CD4-positive, alpha-beta T cell treated with Interleukin-2 at 100 ng/mL for 4 hours (primary cell): Measurements from ENCODE around the gene PAFAH2.

Experiments
- DNase-seq: peaks from one replicate; pipeline ENCODE4 v3.0.0-alpha.2; 2020; ENCODE audit warnings: low spot score

Gene PAFAH2

GRCh38 chr1:25929016-25929415 is 68.8 kb downstream of the PAFAH2 start:
- no peak for DNase-seq

GRCh38 chr1:25927521-25928265 is 70.2 kb downstream of the PAFAH2 start:
- no peak for DNase-seq

DNA sequence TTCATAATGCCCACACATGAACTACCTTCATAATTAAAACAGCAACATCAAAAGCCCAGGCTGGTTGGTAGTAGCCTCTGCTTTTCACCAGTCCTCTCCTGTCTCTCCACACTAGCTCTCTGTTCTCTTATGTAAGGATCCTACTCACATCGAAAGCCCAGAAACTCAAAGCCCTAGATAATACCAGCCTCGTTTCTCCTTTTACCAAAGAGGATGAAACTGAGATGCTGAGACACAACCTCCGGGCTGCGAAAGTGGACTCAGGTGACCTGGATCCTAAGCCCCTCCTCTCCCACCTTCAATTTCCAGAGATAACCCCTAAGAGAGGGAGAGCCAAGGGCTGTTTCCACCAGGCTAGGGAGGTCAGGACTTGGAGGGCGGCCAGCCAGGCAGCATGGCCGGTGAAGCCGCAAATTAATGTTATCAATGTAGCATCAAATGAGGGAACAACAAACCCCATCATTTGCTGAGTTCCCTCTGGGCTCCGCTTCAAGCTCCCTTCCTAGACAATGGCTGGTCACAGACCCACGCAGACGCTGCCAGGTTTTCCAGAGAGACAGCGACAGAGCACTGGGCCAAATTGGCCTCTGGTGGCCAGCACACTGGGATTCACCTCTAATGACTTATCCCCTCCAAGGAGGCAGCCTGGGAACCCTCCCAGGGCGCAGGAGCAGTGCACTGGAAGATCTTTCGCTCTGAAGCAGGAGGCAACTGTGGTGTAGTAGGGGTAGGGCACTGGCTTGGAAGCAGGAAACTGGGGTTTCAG is 70.9 kb downstream of the PAFAH2 start:
- DNase-seq: no peak

GRCh38 chr1:25924454-25924853 is 73.4 kb downstream of the PAFAH2 start:
- DNase-seq: no peak

DNA sequence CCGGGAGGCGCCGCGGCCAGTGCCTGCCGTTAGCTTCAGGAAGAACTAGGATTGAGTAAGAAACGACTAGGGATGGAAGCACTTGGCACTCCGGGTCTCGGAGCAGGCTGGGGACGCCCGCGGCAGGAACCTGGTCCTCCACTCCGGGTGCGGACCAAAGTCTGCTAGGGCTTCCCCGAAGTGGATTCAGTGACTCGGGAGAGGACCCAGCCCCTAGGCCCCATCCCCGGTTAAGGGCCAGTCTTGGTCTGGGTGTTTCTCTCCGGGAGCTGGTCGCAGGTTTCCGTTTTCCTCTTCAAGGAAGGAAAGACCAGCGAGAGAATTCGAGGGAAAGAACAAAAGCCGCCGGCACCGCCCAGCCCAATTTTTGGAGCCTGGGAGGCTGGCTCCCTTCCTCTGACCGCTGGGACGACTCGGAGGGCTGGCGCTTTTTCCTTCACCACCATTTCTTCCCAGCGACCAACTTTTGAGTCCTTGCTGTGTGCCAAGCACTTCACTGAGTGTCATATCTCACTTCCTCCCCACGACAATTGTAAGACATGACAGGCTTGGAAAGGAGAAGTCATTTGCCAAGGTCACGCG is 74.8 kb downstream of the PAFAH2 start:
- no peak for DNase-seq

- peak; percentile 45 for DNase-seq
Measured at GRCh38 chr1:25922056-25922970, 75.5 kb downstream of the PAFAH2 start.

DNA sequence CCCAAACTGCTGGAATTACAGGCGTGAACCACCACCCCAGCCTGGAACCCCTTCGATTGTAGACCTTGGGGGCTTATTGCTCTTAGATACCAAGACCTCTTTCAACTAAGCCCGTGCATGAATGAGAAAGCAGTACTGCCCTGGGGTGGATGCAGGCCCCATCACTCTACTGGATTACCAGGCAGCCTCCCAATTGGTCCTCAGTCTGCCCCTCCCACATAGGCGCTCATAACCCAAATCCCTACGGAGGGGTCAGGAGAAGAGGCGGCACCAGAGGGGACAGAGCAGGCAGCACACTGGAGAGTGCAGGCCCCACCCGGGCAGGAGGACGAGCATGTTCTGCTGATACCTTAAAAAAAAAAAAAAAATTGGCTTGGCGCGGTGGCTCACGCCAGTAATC is 79.2 kb downstream of the PAFAH2 start:
- DNase-seq: no peak

- peak; percentile 32 for DNase-seq
Measured at GRCh38 chr1:25917996-25918395, 79.9 kb downstream of the PAFAH2 start.

- DNase-seq: no peak
Measured at GRCh38 chr1:25916460-25916859, 81.4 kb downstream of the PAFAH2 start.

- no peak for DNase-seq
Measured at GRCh38 chr1:25914074-25914995, 83.5 kb downstream of the PAFAH2 start.

DNA sequence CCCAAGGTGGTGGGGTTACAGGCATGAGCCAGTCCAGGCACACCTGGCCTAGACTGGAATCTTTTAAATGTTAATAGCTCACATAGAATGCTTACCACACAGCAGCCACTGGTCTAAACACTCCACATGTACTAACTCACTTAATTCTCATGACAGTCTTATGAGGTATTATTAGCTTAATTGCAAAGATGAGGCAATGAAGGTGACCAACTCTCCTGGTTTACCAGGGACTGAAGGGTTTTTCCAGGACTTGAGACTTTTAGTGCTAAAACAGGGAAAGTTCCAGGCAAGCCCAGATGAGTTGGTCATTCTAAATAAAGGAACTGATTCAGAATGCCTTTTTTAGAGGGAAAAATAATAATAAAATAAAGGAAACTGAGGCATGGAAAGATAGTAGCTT is 84.7 kb downstream of the PAFAH2 start:
- no peak for DNase-seq

DNA sequence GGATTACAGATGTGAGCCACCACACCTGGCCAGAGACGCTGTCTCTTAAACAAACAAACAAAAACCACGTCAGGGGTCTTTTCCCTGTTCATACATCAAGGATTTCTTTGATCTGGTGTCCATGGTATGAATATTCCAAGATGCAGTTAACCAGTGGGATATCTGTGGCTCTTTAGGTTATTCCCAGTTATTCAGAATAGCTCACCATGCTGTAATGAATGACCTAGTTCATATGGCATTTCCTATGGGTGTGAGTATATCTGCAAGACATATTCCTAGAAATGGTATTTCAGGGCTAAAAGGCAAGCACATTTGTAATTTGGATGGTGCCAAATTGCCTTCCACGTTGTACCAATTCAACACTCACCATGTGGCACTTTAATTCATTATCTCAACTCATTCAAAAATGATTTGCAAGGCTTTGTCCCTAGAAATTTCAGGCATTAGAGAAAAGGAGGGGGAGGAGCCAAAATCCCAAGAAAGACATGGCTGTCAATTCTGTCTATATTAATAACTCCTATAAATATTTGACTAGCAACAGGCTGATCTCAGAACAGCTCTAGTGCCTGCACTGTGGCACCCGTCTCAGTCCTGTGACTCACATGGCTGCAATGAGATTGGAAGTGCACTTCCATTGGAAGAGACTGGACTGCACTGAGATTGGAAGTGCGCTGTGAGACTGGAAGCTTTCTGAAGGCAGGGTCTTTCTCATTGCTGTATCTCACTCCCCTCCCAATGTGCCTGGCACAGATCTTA is 85.6 kb downstream of the PAFAH2 start:
- no peak for DNase-seq

DNA sequence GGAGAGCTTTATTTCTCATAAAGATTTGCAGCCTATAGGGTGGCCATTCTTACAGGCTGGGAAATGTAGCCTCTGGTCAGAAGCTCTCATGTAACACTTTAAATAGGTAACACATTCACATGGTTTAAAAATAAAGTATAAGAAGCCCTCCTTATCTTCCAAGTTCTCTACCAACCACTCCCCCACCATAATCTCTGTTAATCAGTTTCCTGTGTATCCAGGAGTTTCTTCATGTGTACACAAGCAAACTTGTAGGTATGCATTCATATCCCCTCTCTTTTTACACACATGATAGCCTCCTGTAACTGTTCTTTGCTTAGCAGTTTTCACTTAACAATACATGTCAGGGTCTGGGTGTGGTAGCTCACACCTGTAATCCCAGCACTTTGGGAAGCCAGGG is 86.7 kb downstream of the PAFAH2 start:
- no peak for DNase-seq
